Lower leg skin (tissue), 4 donors: ENCODE data around the gene SLC6A16. TPM values are rescaled to one million over a fixed set of nuclear protein-coding genes. Genes with fewer than 3 reads are reported as not detected.
"Not testable (repeated sequence)": the region's sequence is repeated elsewhere in the genome, so short reads cannot be mapped to it uniquely, and the experiment has no call there.

ENCODE experiments used
- DNase-seq, 2 donors: peaks; one replicate each; pipeline ENCODE4 v3.0.0-alpha.2; 2019; ENCODE audit warnings: low spot score in 2 of 2
- H3K4me3 ChIP-seq: fragments of 200-600 bp; sonication (generic); 2 replicates; pipeline ENCODE4 v1.5.1; 2017; ENCODE audit warnings: mild to moderate bottlenecking, low read depth; ENCODE audit not compliant: poor library complexity, severe bottlenecking
- POLR2A ChIP-seq, 2 donors: fragments of 450-650 bp; IDR thresholded peaks; one replicate each; pipeline ENCODE4 v1.6.1; 2016 to 2017; ENCODE audit warnings: antibody characterized with exemption in 2 of 2, mild to moderate bottlenecking in 1 of 2, moderate library complexity in 1 of 2
- WGBS, 2 donors: methylation state at CpG; one replicate each; pipeline ENCODE4 v1.1.5; 2018; 5-methylcytosine and 5-hydroxymethylcytosine counted together
- intact Hi-C: fragments of 100-400 bp; cut with DNase I; formaldehyde crosslinking; loops from one replicate; pipeline ENCODE4 v1.15.0; 2023; ENCODE audit warnings: low total_unique reads
- total RNA-seq, 4 donors: library from RNA; depleted of rRNA; stranded (reverse); fragments of >200 nt; gene quantifications; one replicate each; pipeline ENCODE4 v1.1.0, GENCODE V29; 2016
- TF ChIP-seq, protein P1 (sequence below), 3 donors: fragments of 450-650 bp; IDR thresholded peaks; one replicate each; pipeline ENCODE4 v1.5.1; 2016; ENCODE audit warnings: antibody characterized with exemption in 3 of 3, mild to moderate bottlenecking in 3 of 3, moderate library complexity in 2 of 3

The SLC6A16 gene
- 1 to 10 TPM in 1 of 4 donors, under 1 TPM in 2, not detected in 1; 0.55 to 1.2 (median 0.95) TPM for total RNA-seq

DNA sequence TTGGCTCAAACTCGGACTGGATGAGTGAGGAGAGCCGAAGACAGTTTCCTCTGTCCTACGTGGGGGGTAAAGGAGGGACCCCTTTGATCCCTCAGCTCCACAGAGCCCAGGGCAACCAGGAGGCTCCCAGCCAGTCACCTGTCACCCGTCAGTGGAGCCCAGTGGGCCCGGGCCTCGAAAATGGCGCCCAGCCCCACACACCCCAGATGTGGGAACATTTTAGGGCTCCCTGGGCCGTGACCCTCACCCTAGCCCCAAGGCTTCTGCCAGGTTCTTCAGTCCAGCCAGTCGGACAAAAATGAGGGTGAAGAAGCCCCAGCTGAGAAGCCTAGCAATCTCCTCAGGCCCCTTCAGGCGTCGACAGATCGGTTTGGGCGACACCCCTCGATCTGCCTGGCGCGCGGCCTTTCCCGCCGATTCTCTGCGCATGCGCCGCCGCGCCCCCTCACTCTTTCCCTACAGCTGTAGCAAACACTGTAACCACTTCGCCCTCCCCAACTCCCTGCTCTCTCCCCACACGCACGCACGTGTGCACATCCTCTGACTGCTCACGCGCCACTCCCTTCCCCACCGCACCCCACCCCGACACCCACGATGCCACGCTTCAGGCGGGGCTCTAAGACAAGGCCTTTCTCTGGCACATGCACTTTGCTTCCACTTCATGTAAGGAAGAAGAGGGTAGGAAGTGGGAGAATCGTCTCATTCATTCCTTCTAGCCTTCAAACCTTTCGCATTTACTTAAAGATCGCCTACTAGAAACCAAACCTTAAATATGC lies at the start of gene SLC6A16:
SLC6A16 (minus strand) TSS at position 391 of the 776 bp plus-strand sequence. CDS start 13,844 bp downstream, outside the sequence.
- WGBS, 2 donors: 90 to 93% methylated on average over 38 of the region's 38 CpGs
- intact Hi-C loops: loop anchor here (10.0 kb wide), 1 partner anchor 80 kb away; no protein-coding TSS in a partner anchor
- H3K4me3 ChIP-seq: no peak within 1 kb of the TSS
- TF ChIP-seq, protein P1, sequence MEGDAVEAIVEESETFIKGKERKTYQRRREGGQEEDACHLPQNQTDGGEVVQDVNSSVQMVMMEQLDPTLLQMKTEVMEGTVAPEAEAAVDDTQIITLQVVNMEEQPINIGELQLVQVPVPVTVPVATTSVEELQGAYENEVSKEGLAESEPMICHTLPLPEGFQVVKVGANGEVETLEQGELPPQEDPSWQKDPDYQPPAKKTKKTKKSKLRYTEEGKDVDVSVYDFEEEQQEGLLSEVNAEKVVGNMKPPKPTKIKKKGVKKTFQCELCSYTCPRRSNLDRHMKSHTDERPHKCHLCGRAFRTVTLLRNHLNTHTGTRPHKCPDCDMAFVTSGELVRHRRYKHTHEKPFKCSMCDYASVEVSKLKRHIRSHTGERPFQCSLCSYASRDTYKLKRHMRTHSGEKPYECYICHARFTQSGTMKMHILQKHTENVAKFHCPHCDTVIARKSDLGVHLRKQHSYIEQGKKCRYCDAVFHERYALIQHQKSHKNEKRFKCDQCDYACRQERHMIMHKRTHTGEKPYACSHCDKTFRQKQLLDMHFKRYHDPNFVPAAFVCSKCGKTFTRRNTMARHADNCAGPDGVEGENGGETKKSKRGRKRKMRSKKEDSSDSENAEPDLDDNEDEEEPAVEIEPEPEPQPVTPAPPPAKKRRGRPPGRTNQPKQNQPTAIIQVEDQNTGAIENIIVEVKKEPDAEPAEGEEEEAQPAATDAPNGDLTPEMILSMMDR (IDR thresholded peaks at IDR 0.05): no peak
- no peak for TF ChIP-seq POLR2A (IDR thresholded peaks at IDR 0.05)
- DNase-seq: no peak

DNA sequence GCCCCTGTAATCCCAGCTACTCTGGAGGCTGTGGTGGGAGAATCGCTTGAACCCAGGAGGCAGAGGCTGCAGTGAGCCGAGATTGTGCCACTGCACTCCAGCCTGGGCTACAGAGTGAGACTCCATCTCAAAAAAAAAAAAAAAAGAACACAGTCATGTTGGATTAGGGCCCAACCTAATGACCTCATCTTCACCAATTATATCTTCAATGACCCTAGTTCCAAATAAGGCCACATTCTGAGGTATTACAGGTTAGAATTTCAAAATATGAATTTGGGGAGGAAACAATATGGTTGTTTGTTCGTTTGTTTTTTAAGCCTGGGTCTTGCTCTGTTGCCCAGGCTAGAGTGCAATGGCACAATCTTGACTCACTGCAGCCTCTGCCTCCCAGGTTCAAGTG lies 48.2 kb upstream of the SLC6A16 start:
- DNase-seq, intact Hi-C loops, H3K4me3 ChIP-seq: not testable (repeated sequence)
- 89 to 91% methylated on average over 3 of the region's 3 CpGs for WGBS, 2 donors

DNA sequence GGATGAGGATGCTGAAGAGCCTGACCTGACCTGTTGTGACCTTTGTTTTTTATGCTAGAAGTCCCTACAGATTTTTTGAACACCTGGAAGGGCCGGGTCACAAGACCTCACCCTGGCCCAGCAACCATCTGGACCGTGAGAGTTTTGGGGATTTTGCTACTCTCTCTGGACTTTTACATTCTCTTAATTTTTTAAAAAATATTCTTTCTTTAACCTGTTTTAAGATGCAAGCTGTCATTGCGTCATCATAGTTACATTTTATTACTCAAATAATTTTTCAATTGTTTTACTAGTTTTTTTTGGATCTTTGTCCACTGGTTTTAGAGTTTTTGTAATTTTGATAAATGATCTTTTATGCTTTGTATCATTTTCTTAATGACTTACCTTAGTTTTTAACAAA lies 46.2 kb upstream of the SLC6A16 start:
- TF ChIP-seq, protein P1 (IDR thresholded peaks at IDR 0.05): no peak
- no peak for TF ChIP-seq POLR2A (IDR thresholded peaks at IDR 0.05)
- no peak for DNase-seq
- WGBS, 2 donors: 80 to 91% methylated on average over 3 of the region's 3 CpGs
- intact Hi-C loops: no loop called here
- H3K4me3 ChIP-seq: no peak overlapping the region

- DNase-seq: no peak
- H3K4me3 ChIP-seq: no peak overlapping the region
- TF ChIP-seq POLR2A (IDR thresholded peaks at IDR 0.05): no peak
- TF ChIP-seq, protein P1 (IDR thresholded peaks at IDR 0.05): no peak
- intact Hi-C loops: no loop called here
- WGBS, 2 donors: 76 to 80% methylated on average over 5 of the region's 5 CpGs
These were observed 43.8 kb upstream of the SLC6A16 start for GRCh38 chr19:49368711-49369358.

GRCh38 chr19:49366110-49366509 lies 41.1 kb upstream of the SLC6A16 start:
- DNase-seq: no peak
- no peak overlapping the region for H3K4me3 ChIP-seq
- TF ChIP-seq POLR2A (IDR thresholded peaks at IDR 0.05): no peak
- intact Hi-C loops: no loop called here

GRCh38 chr19:49364083-49364737 lies 39.2 kb upstream of the SLC6A16 start:
- no peak for TF ChIP-seq POLR2A (IDR thresholded peaks at IDR 0.05)
- TF ChIP-seq, protein P1 (IDR thresholded peaks at IDR 0.05): no peak
- 78% methylated on average over 27 of the region's 27 CpGs for WGBS, 2 donors
- H3K4me3 ChIP-seq: no peak overlapping the region
- no peak for DNase-seq
- intact Hi-C loops: no loop called here
